ENCODE measurements around the gene MAP2K6. TPM values are rescaled to one million over a fixed set of nuclear protein-coding genes. Genes with fewer than 3 reads are reported as not detected.

The MAP2K6 gene
- polyA plus RNA-seq, 4 donors = 18.2 to 27.2 (median 22.2) TPM

DNA sequence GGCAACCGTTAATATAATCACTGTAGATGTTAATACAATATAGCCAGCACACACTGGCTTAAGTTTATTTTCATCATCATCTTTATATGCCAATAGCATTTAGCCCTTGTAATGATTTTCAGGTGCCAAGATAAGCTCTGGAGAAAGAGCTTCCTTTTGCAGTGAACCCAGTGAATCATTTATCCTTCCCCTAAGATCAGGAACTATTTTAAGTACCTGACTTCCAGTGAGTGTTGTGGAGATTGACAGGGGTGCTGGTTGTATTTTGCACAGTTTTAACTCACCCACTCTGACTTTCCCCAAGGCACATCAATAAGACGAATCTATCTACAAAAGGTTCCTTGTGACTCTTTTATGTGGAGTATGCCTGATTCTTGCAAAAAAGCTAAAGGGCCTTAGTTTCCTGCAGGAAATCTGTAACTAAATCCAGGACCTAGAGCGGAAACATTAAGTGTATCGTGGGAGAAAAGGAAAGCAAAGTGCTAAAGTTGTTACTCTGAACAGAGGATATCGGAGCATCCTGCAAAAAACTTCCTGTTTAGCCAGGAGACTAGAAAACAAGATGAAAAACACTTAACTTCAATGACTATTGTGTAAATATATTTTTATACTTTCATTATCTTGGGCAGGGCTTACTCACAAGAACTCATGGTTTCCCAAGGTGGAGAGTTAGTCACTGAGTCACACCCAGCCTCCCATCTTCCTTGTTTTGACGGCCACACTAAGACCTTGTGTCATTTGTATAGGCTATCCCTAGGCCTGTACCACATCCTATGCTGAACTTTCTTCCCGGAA is 183.6 kb downstream of the MAP2K6 start:
- no peak for DNase-seq (ENCODE audit: low read depth in 4 of 4, low spot score in 3 of 4)

DNA sequence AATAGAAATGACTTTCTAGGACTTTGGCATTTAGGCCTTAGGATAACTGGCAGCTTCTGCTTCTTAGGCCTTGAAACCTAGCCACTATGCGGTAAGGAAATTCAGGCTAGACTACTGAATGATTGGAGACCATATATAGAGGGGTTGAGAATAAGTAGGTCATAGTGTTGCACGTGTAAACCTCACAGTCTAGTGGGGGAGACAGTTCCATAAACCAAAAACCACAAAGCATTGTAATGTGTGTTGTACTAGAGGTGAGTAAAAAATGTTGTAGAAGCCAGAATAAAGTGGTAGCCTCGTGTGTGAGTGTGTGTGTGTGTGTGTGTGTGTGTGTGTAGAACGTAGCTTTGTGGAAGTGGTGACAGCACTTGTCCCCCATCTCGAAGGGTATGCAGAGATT is 188.5 kb downstream of the MAP2K6 start:
- no peak for DNase-seq (ENCODE audit: low read depth in 4 of 4, low spot score in 3 of 4)

Other genes with a start within 250 kb of the MAP2K6 start
- 1 to 10 TPM; 1.2 to 5.2 (median 2.5) TPM for gene ABCA10, start 185.9 kb upstream of the MAP2K6 start, polyA plus RNA-seq (ENCODE audit: insufficient read length in 4 of 4)
- gene ABCA5, start 87.6 kb upstream of the MAP2K6 start, polyA plus RNA-seq (ENCODE audit: insufficient read length in 4 of 4) = 10 to 100 TPM; 11.4 to 38.4 (median 29.8) TPM

Measured in left renal pelvis (tissue), 4 donors.